Thyroid gland (tissue), 4 donors: Measurements from ENCODE around the gene PDS5B. TPM values are rescaled to one million over a fixed set of nuclear protein-coding genes. Genes with fewer than 3 reads are reported as not detected.

Experiments
- DNase-seq, 2 donors: peaks; one replicate each; pipeline ENCODE4 v3.0.0-alpha.2; 2019
- H3K27ac ChIP-seq, 3 donors: fragments of 200-600 bp; sonication (generic); 1 replicate in 2 of 3; 2 replicates in 1 of 3; pipeline ENCODE4 v1.5.1; 2016 to 2019; ENCODE audit warnings: mild to moderate bottlenecking in 1 of 3, moderate library complexity in 1 of 3
- H3K27me3 ChIP-seq: fragments of 200-600 bp; sonication (generic); one replicate; pipeline ENCODE4 v1.5.1; 2019
- H3K36me3 ChIP-seq, 2 donors: fragments of 200-600 bp; sonication (generic); one replicate each; pipeline ENCODE4 v1.5.1; 2016 to 2019
- H3K4me1 ChIP-seq, 2 donors: fragments of 200-600 bp; sonication (generic); one replicate each; pipeline ENCODE4 v1.5.1; 2017 to 2019
- H3K4me3 ChIP-seq, 3 donors: fragments of 200-600 bp; sonication (generic); replicated peaks in 1 of 3; 1 replicate in 2 of 3; 2 replicates in 1 of 3; pipeline ENCODE4 v1.5.1; 2016; ENCODE audit warnings: mild to moderate bottlenecking in 1 of 3
- H3K9me3 ChIP-seq: fragments of 200-600 bp; sonication (generic); one replicate; pipeline ENCODE4 v1.5.1; 2017
- POLR2A ChIP-seq, 2 donors: fragments of 450-650 bp; IDR thresholded peaks; one replicate each; pipeline ENCODE4 v1.6.1; 2017; ENCODE audit warnings: antibody characterized with exemption in 2 of 2, mild to moderate bottlenecking in 2 of 2, moderate library complexity in 1 of 2
- WGBS, 2 donors: methylation state at CpG; one replicate each; pipeline ENCODE4 v1.1.5; 2017; 5-methylcytosine and 5-hydroxymethylcytosine counted together
- intact Hi-C: fragments of 100-400 bp; cut with DNase I; formaldehyde crosslinking; loops from one replicate; pipeline ENCODE4 v1.15.1; 2023
- total RNA-seq, 4 donors: library from RNA; depleted of rRNA; stranded (reverse); fragments of >200 nt; gene quantifications; one replicate each; pipeline ENCODE4 v1.2.3, GENCODE V29; 2016
- TF ChIP-seq, protein P1 (sequence below), 6 experiments: fragments of 200-600 bp in 3 of 6; fragments of 450-650 bp in 3 of 6; sonication (generic) in 3 of 6; IDR thresholded peaks; one replicate each; pipeline ENCODE4 v1.5.1; 2016 to 2019; ENCODE audit warnings: antibody characterized with exemption in 6 of 6, mild to moderate bottlenecking in 2 of 6, inconsistent platforms in 1 of 6, moderate library complexity in 1 of 6

Gene PDS5B
- total RNA-seq, 4 donors from 2014 or later = 47.9 to 55.1 (median 49.3) TPM

DNA sequence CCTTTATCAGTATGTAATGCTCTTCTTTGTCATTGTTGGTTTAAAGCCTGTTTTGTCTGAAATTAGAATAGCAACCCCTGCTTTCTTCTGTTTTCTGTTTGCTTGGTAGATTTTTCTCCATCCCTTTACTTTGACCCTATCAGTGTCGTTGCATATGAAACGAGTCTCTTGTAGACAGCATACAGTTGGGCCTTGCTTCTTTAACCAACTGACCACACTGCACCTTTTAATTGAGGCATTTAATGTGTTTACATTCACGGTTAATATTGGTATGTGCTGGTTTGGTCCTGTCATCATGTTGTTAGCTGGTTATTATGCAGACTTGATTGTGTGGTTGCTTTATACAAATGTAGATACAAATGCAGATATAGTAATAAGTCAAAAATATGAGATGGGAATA lies 71.1 kb downstream of the PDS5B start:
- H3K27ac ChIP-seq = no peak overlapping the region
- intact Hi-C loops = no loop called here
- H3K9me3 ChIP-seq = no peaks in the 10 kb centered on the region
- no peaks in the 10 kb centered on the region for H3K36me3 ChIP-seq
- H3K4me3 ChIP-seq = no peak overlapping the region
- no peaks in the 10 kb centered on the region for H3K27me3 ChIP-seq
- DNase-seq = no peak
- 96 to 98% methylated on average over 3 of the region's 3 CpGs for WGBS, 2 donors
- TF ChIP-seq, protein P1, sequence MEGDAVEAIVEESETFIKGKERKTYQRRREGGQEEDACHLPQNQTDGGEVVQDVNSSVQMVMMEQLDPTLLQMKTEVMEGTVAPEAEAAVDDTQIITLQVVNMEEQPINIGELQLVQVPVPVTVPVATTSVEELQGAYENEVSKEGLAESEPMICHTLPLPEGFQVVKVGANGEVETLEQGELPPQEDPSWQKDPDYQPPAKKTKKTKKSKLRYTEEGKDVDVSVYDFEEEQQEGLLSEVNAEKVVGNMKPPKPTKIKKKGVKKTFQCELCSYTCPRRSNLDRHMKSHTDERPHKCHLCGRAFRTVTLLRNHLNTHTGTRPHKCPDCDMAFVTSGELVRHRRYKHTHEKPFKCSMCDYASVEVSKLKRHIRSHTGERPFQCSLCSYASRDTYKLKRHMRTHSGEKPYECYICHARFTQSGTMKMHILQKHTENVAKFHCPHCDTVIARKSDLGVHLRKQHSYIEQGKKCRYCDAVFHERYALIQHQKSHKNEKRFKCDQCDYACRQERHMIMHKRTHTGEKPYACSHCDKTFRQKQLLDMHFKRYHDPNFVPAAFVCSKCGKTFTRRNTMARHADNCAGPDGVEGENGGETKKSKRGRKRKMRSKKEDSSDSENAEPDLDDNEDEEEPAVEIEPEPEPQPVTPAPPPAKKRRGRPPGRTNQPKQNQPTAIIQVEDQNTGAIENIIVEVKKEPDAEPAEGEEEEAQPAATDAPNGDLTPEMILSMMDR (IDR thresholded peaks at IDR 0.05) = no peak
- no peak for TF ChIP-seq POLR2A (IDR thresholded peaks at IDR 0.05)
- peaks cover 7 to 8% of the 10 kb centered on the region in 2 donors for H3K4me1 ChIP-seq

DNA sequence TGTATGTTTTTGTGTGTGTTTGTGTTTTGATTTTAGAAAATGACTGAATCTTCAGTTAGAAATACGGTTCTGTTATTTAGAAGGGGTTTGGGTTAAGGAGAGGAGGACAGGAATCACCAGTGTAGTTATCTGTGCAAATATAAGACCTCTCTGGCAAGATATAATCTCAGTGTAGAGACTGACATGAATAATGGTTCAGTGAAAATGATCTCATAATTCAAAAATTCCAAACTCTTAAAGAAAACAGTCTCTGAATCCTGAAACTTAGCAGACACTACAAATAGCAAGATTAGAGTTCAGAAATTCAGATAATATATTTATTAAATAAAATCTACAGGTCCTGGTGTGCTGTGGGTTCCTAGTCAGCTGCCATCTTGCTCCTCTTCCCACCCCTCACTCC lies 73.5 kb downstream of the PDS5B start:
- no peaks in the 10 kb centered on the region for H3K27me3 ChIP-seq
- no peaks in the 10 kb centered on the region for H3K9me3 ChIP-seq
- H3K27ac ChIP-seq = no peak overlapping the region
- WGBS, 2 donors = 89 to 94% methylated on average over 1 of the region's 1 CpG
- H3K4me3 ChIP-seq = no peak overlapping the region
- DNase-seq = no peak
- H3K4me1 ChIP-seq = peaks cover 7 to 8% of the 10 kb centered on the region in 2 donors
- TF ChIP-seq POLR2A (IDR thresholded peaks at IDR 0.05) = no peak
- TF ChIP-seq, protein P1 (IDR thresholded peaks at IDR 0.05) = no peak
- intact Hi-C loops = no loop called here
- no peaks in the 10 kb centered on the region for H3K36me3 ChIP-seq

DNA sequence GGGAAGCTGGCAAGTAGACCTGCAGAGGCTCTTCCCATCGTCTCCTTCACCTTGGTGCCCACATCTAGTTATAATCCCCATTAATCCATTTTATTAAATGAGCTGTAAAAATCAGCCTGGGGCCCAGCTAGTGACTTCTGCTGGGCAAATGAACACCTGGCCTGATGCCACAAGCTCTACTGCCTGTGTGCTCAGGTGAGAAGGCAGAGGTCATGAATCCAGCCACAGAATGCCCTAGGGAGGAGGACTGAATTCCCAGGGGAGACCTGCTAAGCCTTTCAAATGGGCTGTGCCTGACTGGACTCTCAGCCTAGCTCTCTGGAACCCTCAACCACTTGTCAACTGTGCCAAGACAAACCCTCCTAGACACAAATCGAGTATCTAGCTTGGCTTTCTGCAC lies 74.0 kb downstream of the PDS5B start:
- no peak overlapping the region for H3K4me3 ChIP-seq
- intact Hi-C loops = no loop called here
- H3K36me3 ChIP-seq = no peaks in the 10 kb centered on the region
- H3K9me3 ChIP-seq = no peaks in the 10 kb centered on the region
- H3K27ac ChIP-seq = no peak overlapping the region
- DNase-seq = peak; percentile 58 to 59
- 68 to 95% methylated on average over 1 to 2 of the region's 2 CpGs for WGBS, 2 donors
- TF ChIP-seq, protein P1 (IDR thresholded peaks at IDR 0.05) = no peak
- TF ChIP-seq POLR2A (IDR thresholded peaks at IDR 0.05) = no peak
- H3K4me1 ChIP-seq = peaks cover 7 to 8% of the 10 kb centered on the region in 2 donors
- H3K27me3 ChIP-seq = no peaks in the 10 kb centered on the region

DNA sequence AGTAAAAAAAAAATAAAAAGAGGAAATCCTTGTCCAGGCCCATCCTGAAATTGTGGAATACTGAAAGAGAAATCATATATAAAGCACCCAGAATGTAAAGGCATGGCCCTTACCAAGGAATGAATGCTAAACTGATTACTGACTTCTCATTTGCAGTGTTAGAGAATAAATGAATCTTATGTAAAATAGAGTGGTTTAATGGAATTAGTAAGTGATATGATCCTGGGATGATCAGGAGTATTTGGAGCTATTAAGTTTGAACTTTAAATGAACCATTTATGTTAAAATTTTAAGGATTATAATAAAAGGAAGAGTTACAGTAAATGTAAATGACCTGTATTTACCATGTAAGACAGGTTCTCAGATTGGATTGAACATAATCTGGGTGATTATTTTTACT lies 75.4 kb downstream of the PDS5B start:
- Histone ChIP-seq H3K36me3 (no peaks in the 10 kb centered on the region), H3K9me3 (no peaks in the 10 kb centered on the region), H3K4me1 (peaks cover 7 to 8% of the 10 kb centered on the region in 2 donors), H3K4me3 (no peak overlapping the region), H3K27me3 (no peaks in the 10 kb centered on the region), H3K27ac (no peak overlapping the region)
- TF ChIP-seq POLR2A (IDR thresholded peaks at IDR 0.05) = no peak
- TF ChIP-seq, protein P1 (IDR thresholded peaks at IDR 0.05) = no peak
- intact Hi-C loops = no loop called here
- DNase-seq = no peak

DNA sequence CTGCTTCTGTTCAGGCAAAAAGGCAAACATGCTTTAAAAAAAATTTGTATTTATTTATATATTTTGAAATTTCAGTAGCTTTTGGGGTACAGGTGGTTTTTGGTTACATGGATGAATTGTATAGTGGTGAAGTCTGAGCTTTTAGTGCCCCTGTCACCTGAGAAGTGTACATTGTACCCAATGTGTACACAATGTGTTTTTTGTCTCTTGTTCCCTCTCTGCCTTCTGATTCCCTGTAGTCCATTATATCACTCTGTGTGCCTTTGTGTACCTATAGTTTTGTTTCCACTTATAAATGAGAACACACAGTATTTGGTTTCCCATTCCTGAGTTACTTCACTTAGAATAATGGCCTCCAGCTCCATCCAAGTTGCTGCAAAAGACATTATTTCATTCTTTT lies 77.4 kb downstream of the PDS5B start:
- H3K4me1 ChIP-seq = peaks cover 7 to 8% of the 10 kb centered on the region in 2 donors
- H3K27me3 ChIP-seq = no peaks in the 10 kb centered on the region
- H3K4me3 ChIP-seq = no peak overlapping the region
- TF ChIP-seq, protein P1 (IDR thresholded peaks at IDR 0.05) = no peak
- no peak for TF ChIP-seq POLR2A (IDR thresholded peaks at IDR 0.05)
- H3K27ac ChIP-seq = no peak overlapping the region
- H3K9me3 ChIP-seq = no peaks in the 10 kb centered on the region
- DNase-seq = no peak
- intact Hi-C loops = no loop called here
- no peaks in the 10 kb centered on the region for H3K36me3 ChIP-seq
